H1 (cell line): ENCODE measurements around the gene DNAJB8. TPM values are rescaled to one million over a fixed set of nuclear protein-coding genes. Genes with fewer than 3 reads are reported as not detected.

Experiments used
- HDAC6 ChIP-seq: IDR thresholded peaks from one replicate; pipeline ENCODE4 v1.7.1; 2012; ENCODE audit warnings: low read depth, mild to moderate bottlenecking, inconsistent platforms, low read length, moderate library complexity
- polyA plus RNA-seq, 7 experiments: library from polyadenylated mRNA; depleted of rRNA in 3 of 7; stranded (reverse) in 5 of 7; unstranded in 2 of 7; fragments of >200 nt in 5 of 7; fragments of 200-250 nt in 2 of 7; gene quantifications; 1 replicate in 5 of 7; 2 replicates in 1 of 7; 4 replicates in 1 of 7; pipeline versions ENCODE4 v1.2.1 to v1.2.3, GENCODE V29; 2011 to 2013; ENCODE audit warnings: missing spikeins in 2 of 7, mixed read lengths in 2 of 7
- total RNA-seq: library from RNA; stranded (reverse); fragmentation: NEBNext Ultra II Directional; extraction: Animal tissue kit (Norgen Biotek cat#: 25700); gene quantifications from 2 replicates; pipeline ENCODE4 v1.2.1, GENCODE V29; 2021

Gene DNAJB8
- total and polyA plus RNA-seq, 2 of the 8 experiments (the other 6 are each of a cell fraction or from before 2014, with no cell fraction given) = not detected

GRCh38 chr3:128424508-128425069, 42.1 kb downstream of the DNAJB8 start (continued):
- no peak for TF ChIP-seq HDAC6
